ENCODE results near the gene THSD4.

THSD4 gene

DNA sequence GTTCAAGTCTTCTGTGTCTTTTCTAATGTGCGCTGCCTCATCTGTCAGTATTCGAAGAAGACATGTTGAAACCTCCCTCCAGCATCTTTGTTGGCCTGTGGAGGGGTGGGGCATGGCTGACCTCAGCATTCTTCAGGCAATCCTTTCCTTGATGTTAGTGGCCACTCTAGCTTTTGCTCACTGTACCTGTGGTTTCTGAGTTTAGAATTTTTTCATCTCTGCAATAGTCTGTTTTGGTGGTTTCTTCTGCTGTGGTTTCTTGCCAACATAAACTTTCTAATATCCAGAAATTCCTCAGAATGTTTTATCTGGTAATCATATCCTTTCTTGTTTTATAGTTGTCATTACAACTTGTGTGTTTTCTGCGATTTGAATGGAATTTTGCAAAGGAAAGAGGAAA, 443.8 kb downstream of the THSD4 start:
- TF ChIP-seq EZH2phosphoT487 (IDR thresholded peaks at IDR 0.05; ENCODE audit: low read depth): no peak
- TF ChIP-seq, protein P1, sequence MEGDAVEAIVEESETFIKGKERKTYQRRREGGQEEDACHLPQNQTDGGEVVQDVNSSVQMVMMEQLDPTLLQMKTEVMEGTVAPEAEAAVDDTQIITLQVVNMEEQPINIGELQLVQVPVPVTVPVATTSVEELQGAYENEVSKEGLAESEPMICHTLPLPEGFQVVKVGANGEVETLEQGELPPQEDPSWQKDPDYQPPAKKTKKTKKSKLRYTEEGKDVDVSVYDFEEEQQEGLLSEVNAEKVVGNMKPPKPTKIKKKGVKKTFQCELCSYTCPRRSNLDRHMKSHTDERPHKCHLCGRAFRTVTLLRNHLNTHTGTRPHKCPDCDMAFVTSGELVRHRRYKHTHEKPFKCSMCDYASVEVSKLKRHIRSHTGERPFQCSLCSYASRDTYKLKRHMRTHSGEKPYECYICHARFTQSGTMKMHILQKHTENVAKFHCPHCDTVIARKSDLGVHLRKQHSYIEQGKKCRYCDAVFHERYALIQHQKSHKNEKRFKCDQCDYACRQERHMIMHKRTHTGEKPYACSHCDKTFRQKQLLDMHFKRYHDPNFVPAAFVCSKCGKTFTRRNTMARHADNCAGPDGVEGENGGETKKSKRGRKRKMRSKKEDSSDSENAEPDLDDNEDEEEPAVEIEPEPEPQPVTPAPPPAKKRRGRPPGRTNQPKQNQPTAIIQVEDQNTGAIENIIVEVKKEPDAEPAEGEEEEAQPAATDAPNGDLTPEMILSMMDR (IDR thresholded peaks at IDR 0.05; ENCODE audit: low read depth, low read length): no peak

DNA sequence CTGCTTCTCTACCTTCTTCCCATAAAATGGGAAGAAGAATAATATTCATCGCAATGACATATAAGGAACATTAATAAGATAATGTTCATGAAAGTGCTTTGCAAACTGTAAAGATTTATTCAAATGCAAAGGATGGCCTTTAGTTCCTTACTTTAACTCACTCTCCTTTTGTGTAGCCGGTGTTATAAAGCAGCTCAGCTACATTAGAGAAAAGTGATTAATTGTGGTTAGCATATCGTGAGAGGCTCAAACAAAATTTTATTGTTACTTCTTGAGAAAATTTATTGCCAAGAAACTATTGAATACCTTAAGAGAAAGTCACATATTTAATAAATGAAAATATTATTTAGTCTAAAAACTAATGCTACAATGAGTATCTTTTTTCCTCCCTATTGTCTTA, 444.3 kb downstream of the THSD4 start:
- no peaks in the 10 kb centered on the region for H3K36me3 ChIP-seq (replicated peaks; ENCODE audit: low read depth, low read length)
- no peaks in the 10 kb centered on the region for H4K20me1 ChIP-seq (ENCODE audit: insufficient read depth, low read length)
- H3K4me2 ChIP-seq (ENCODE audit: low read length): no peak overlapping the region

More for the DNA sequence above, 443.8 kb downstream of the THSD4 start:
- Histone ChIP-seq H3K4me3 (ENCODE audit: low read length) (no peak overlapping the region), H3K9ac (ENCODE audit: low read length) (no peak overlapping the region), H3K27me3 (ENCODE audit: low read depth, low read length) (peaks cover 10% of the 10 kb centered on the region), H3K9me3 (ENCODE audit: insufficient read depth, low read length) (no peaks in the 10 kb centered on the region), H3K4me2 (ENCODE audit: low read length) (no peak overlapping the region), H3K36me3 (replicated peaks; ENCODE audit: low read depth, low read length) (no peaks in the 10 kb centered on the region), H3K79me2 (ENCODE audit: low read length) (no peaks in the 10 kb centered on the region), H4K20me1 (ENCODE audit: insufficient read depth, low read length) (no peaks in the 10 kb centered on the region), H3K4me1 (ENCODE audit: low read length) (no peaks in the 10 kb centered on the region), H3K27ac (ENCODE audit: low read length) (no peak overlapping the region), H2AFZ (ENCODE audit: low read depth, low read length) (no peak overlapping the region)

DNA sequence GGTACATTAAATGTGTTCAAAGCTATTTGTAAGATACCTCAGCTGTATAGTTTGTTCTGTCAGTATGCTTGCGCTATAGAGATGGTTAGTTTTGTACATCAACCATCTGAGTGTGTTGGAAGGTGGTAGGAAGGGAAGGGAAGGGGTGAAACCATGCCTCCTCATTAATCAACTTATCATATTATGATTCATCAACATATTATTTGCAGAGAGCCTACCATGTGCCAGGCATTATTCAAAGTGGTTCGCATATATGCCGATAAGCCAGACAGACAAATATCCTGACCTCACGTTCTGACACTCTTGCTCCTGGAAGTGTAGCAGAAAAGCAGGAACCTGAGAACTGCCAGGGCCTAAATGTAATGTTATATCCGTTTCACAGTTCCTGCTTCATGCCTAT, 447.0 kb downstream of the THSD4 start:
- Histone ChIP-seq H3K4me1 (ENCODE audit: low read length) (no peaks in the 10 kb centered on the region), H3K27ac (ENCODE audit: low read length) (no peak overlapping the region), H2AFZ (ENCODE audit: low read depth, low read length) (no peak overlapping the region), H3K9ac (ENCODE audit: low read length) (no peak overlapping the region), H3K9me3 (ENCODE audit: insufficient read depth, low read length) (no peaks in the 10 kb centered on the region), H3K36me3 (replicated peaks; ENCODE audit: low read depth, low read length) (no peaks in the 10 kb centered on the region), H3K4me2 (ENCODE audit: low read length) (no peak overlapping the region), H3K27me3 (ENCODE audit: low read depth, low read length) (peaks cover 8% of the 10 kb centered on the region), H4K20me1 (ENCODE audit: insufficient read depth, low read length) (no peaks in the 10 kb centered on the region), H3K4me3 (ENCODE audit: low read length) (no peak overlapping the region), H3K79me2 (ENCODE audit: low read length) (no peaks in the 10 kb centered on the region)
- TF ChIP-seq EZH2phosphoT487 (IDR thresholded peaks at IDR 0.05; ENCODE audit: low read depth): no peak
- TF ChIP-seq, protein P1 (IDR thresholded peaks at IDR 0.05; ENCODE audit: low read depth, low read length): no peak

More for the DNA sequence above, 444.3 kb downstream of the THSD4 start:
- Histone ChIP-seq H3K4me3 (ENCODE audit: low read length) (no peak overlapping the region), H3K27me3 (ENCODE audit: low read depth, low read length) (peaks cover 10% of the 10 kb centered on the region), H2AFZ (ENCODE audit: low read depth, low read length) (no peak overlapping the region), H3K79me2 (ENCODE audit: low read length) (no peaks in the 10 kb centered on the region), H3K9ac (ENCODE audit: low read length) (no peak overlapping the region), H3K9me3 (ENCODE audit: insufficient read depth, low read length) (no peaks in the 10 kb centered on the region), H3K27ac (ENCODE audit: low read length) (no peak overlapping the region), H3K4me1 (ENCODE audit: low read length) (no peaks in the 10 kb centered on the region)
- TF ChIP-seq EZH2phosphoT487 (IDR thresholded peaks at IDR 0.05; ENCODE audit: low read depth): no peak
- TF ChIP-seq, protein P1 (IDR thresholded peaks at IDR 0.05; ENCODE audit: low read depth, low read length): no peak

DNA sequence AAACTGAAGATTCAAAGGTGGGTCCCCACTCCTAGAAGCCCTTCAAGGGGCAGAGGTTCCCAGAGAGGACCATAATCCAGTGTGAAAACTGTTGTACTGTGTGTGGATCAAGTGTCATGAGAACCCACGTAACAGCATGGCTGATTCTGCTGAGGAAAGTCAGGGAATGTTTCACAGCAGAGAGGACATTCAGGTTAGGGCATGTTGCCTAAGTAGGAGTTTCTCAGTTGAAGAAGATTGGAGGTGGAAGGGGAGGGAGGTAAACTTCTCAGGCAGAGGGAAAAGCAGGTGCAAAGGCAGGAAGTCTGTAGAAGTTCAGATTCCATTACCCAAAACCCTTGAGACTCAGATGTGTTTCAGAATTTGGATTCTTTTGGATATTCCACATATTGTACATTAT, 448.9 kb downstream of the THSD4 start:
- H3K9ac ChIP-seq (ENCODE audit: low read length): no peak overlapping the region
- no peaks in the 10 kb centered on the region for H3K4me1 ChIP-seq (ENCODE audit: low read length)
- TF ChIP-seq, protein P1 (IDR thresholded peaks at IDR 0.05; ENCODE audit: low read depth, low read length): no peak
- no peak for TF ChIP-seq EZH2phosphoT487 (IDR thresholded peaks at IDR 0.05; ENCODE audit: low read depth)
- peaks cover 8% of the 10 kb centered on the region for H3K27me3 ChIP-seq (ENCODE audit: low read depth, low read length)
- no peaks in the 10 kb centered on the region for H4K20me1 ChIP-seq (ENCODE audit: insufficient read depth, low read length)
- H2AFZ ChIP-seq (ENCODE audit: low read depth, low read length): no peak overlapping the region
- no peak overlapping the region for H3K4me3 ChIP-seq (ENCODE audit: low read length)
- no peaks in the 10 kb centered on the region for H3K9me3 ChIP-seq (ENCODE audit: insufficient read depth, low read length)
- H3K27ac ChIP-seq (ENCODE audit: low read length): no peak overlapping the region
- H3K79me2 ChIP-seq (ENCODE audit: low read length): no peaks in the 10 kb centered on the region
- no peaks in the 10 kb centered on the region for H3K36me3 ChIP-seq (replicated peaks; ENCODE audit: low read depth, low read length)
- no peak overlapping the region for H3K4me2 ChIP-seq (ENCODE audit: low read length)

Data from OCI-LY3 (cell line).